ENCODE measurements around the gene APLN. TPM values are rescaled to one million over a fixed set of nuclear protein-coding genes. Genes with fewer than 3 reads are reported as not detected.

The APLN gene, protein sequence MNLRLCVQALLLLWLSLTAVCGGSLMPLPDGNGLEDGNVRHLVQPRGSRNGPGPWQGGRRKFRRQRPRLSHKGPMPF
- total RNA-seq, result not detected
- polyA plus RNA-seq, result not detected

- Histone ChIP-seq H3K27ac (ENCODE audit: insufficient read depth, low read length, poor library complexity, severe bottlenecking) (no peak within 1 kb of the TSS), H3K27me3 (ENCODE audit: control insufficient read depth, insufficient read depth, low read length) (no peaks in the 10 kb centered on the region), H3K9me3 (ENCODE audit: control insufficient read depth in 2 of 2, low read length in 2 of 2) (no peaks in the 10 kb centered on the region), H3K36me3 (ENCODE audit: control insufficient read depth, insufficient read depth, low read length) (no peaks in the 10 kb centered on the region), H3K4me3 (ENCODE audit: low read depth, low read length) (no peak within 1 kb of the TSS), H3K4me1 (ENCODE audit: control insufficient read depth, insufficient read depth, low read length, poor library complexity, severe bottlenecking) (peaks cover 9% of the 10 kb centered on the region)
- Mint-ChIP-seq H3K27ac (no peak within 1 kb of the TSS), H3K36me3 (no peaks in the 10 kb centered on the region), H3K27me3 (peaks cover 13% of the 10 kb centered on the region), H3K9me3 (no peaks in the 10 kb centered on the region), H3K4me1 (peaks cover 0 to 16% (median 4%) of the 10 kb centered on the region in 4 donors), H3K4me3 (peak within 1 kb of the TSS; percentile 62 to 89 (median 78))
- ATAC-seq (ENCODE audit: low read depth in 2 of 2) (peak; percentile 22 to 29), DNase-seq (peak in 1 of 3 donors; percentile 12)
Observed at GRCh38 chrX:129654652-129655546, at the start of gene APLN. TSS of gene APLN (minus strand) at chrX:129654956. CDS start at chrX:129654630, 326 bp downstream.

DNA sequence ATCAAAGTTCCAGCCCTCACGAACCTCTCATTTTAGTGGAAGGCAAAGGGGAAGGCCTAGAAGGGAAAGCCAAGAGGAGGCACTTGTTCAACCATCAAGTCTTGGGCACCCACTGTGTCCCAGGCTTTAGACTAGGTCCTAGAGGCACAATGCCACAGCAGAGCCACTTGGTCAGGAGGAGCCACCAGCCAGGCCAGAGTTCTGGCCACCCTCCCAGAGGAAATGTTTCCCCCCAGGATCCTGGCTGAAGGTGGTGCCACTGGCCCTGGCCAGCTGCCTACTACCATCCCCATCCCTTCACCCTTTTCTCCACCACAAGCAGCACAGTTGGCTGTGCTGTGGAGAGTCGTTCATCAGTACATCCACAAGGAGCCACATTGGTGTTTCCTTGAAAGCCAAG is 49.7 kb upstream of the APLN start:
- Histone ChIP-seq H3K4me1 (ENCODE audit: control insufficient read depth, insufficient read depth, low read length, poor library complexity, severe bottlenecking) (no peaks in the 10 kb centered on the region), H3K4me3 (ENCODE audit: low read depth, low read length) (no peak overlapping the region), H3K27ac (ENCODE audit: insufficient read depth, low read length, poor library complexity, severe bottlenecking) (no peak overlapping the region), H3K9me3 (ENCODE audit: control insufficient read depth in 2 of 2, low read length in 2 of 2) (peaks cover 0 to 2% of the 10 kb centered on the region in 2 experiments), H3K36me3 (ENCODE audit: control insufficient read depth, insufficient read depth, low read length) (no peaks in the 10 kb centered on the region), H3K27me3 (ENCODE audit: control insufficient read depth, insufficient read depth, low read length) (no peaks in the 10 kb centered on the region)
- Mint-ChIP-seq H3K27ac (no peak overlapping the region), H3K4me3 (no peak overlapping the region), H3K27me3 (no peaks in the 10 kb centered on the region), H3K4me1 (no peaks in the 10 kb centered on the region), H3K9me3 (peaks cover 0 to 1% (median 0%) of the 10 kb centered on the region in 7 donors), H3K36me3 (no peaks in the 10 kb centered on the region)
- DNase-seq (no peak), ATAC-seq (ENCODE audit: low read depth in 2 of 2) (no peak)

DNA sequence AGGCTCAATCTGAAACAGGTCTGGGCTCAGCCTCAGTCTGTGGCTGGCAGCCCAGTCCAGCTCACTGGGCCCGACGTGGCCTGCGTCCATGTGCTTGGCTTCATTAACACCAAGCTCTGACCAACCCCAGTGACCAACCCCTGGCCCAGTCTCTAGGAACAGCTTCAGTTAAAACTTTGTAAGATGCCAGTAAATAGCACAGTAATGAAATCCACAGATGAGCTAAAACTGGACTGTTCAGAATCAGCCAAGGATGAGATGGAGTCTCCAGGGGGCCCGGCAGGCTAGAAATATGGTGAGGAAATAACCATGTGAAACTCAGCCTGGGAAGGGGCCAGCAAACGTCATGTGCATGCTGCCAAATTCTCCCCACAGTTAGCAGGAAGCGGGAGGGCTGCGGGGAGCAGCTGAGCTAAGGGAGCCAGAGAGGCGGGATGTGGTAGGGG is 46.9 kb upstream of the APLN start:
- no peaks in the 10 kb centered on the region for H3K4me1 Mint-ChIP-seq
- Histone ChIP-seq H3K27ac (ENCODE audit: insufficient read depth, low read length, poor library complexity, severe bottlenecking) (no peak overlapping the region), H3K27me3 (ENCODE audit: control insufficient read depth, insufficient read depth, low read length) (no peaks in the 10 kb centered on the region), H3K4me1 (ENCODE audit: control insufficient read depth, insufficient read depth, low read length, poor library complexity, severe bottlenecking) (no peaks in the 10 kb centered on the region), H3K36me3 (ENCODE audit: control insufficient read depth, insufficient read depth, low read length) (no peaks in the 10 kb centered on the region), H3K9me3 (ENCODE audit: control insufficient read depth in 2 of 2, low read length in 2 of 2) (no peaks in the 10 kb centered on the region), H3K4me3 (ENCODE audit: low read depth, low read length) (no peak overlapping the region)
- DNase-seq (no peak), ATAC-seq (ENCODE audit: low read depth in 2 of 2) (no peak)
- no peak overlapping the region for H3K4me3 Mint-ChIP-seq
- H3K27ac Mint-ChIP-seq, result no peak overlapping the region
- no peaks in the 10 kb centered on the region for H3K36me3 Mint-ChIP-seq
- H3K9me3 Mint-ChIP-seq, result peaks cover 0 to 1% (median 0%) of the 10 kb centered on the region in 7 donors
- no peaks in the 10 kb centered on the region for H3K27me3 Mint-ChIP-seq

- no peaks in the 10 kb centered on the region for H3K4me1 ChIP-seq (ENCODE audit: control insufficient read depth, insufficient read depth, low read length, poor library complexity, severe bottlenecking)
- Mint-ChIP-seq H3K27me3 (no peaks in the 10 kb centered on the region), H3K4me1 (no peaks in the 10 kb centered on the region), H3K36me3 (no peaks in the 10 kb centered on the region), H3K27ac (no peak overlapping the region), H3K9me3 (peaks cover 0 to 1% (median 0%) of the 10 kb centered on the region in 7 donors), H3K4me3 (no peak overlapping the region)
- H3K27me3 ChIP-seq (ENCODE audit: control insufficient read depth, insufficient read depth, low read length), result no peaks in the 10 kb centered on the region
- no peak overlapping the region for H3K4me3 ChIP-seq (ENCODE audit: low read depth, low read length)
- H3K27ac ChIP-seq (ENCODE audit: insufficient read depth, low read length, poor library complexity, severe bottlenecking), result no peak overlapping the region
- H3K9me3 ChIP-seq (ENCODE audit: control insufficient read depth in 2 of 2, low read length in 2 of 2), result no peaks in the 10 kb centered on the region
- ATAC-seq (ENCODE audit: low read depth in 2 of 2) (no peak), DNase-seq (no peak)
- no peaks in the 10 kb centered on the region for H3K36me3 ChIP-seq (ENCODE audit: control insufficient read depth, insufficient read depth, low read length)
Observed at GRCh38 chrX:129700536-129700935, 45.8 kb upstream of the APLN start.

GRCh38 chrX:129698150-129698549 is 43.4 kb upstream of the APLN start:
- H3K4me1 ChIP-seq (ENCODE audit: control insufficient read depth, insufficient read depth, low read length, poor library complexity, severe bottlenecking), result no peaks in the 10 kb centered on the region
- H3K4me3 ChIP-seq (ENCODE audit: low read depth, low read length), result no peak overlapping the region
- H3K36me3 ChIP-seq (ENCODE audit: control insufficient read depth, insufficient read depth, low read length), result no peaks in the 10 kb centered on the region
- no peak for DNase-seq
- H3K27me3 ChIP-seq (ENCODE audit: control insufficient read depth, insufficient read depth, low read length), result no peaks in the 10 kb centered on the region
- H3K36me3 Mint-ChIP-seq, result no peaks in the 10 kb centered on the region
- H3K4me3 Mint-ChIP-seq, result no peak overlapping the region
- no peaks in the 10 kb centered on the region for H3K4me1 Mint-ChIP-seq
- ATAC-seq (ENCODE audit: low read depth in 2 of 2), result no peak
- H3K9me3 ChIP-seq (ENCODE audit: control insufficient read depth in 2 of 2, low read length in 2 of 2), result no peaks in the 10 kb centered on the region
- no peak overlapping the region for H3K27ac ChIP-seq (ENCODE audit: insufficient read depth, low read length, poor library complexity, severe bottlenecking)
- no peaks in the 10 kb centered on the region for H3K27me3 Mint-ChIP-seq
- peaks cover 0 to 1% (median 0%) of the 10 kb centered on the region in 7 donors for H3K9me3 Mint-ChIP-seq
- H3K27ac Mint-ChIP-seq, result no peak overlapping the region

GRCh38 chrX:129697204-129697829 is 42.6 kb upstream of the APLN start:
- Mint-ChIP-seq H3K36me3 (no peaks in the 10 kb centered on the region), H3K27me3 (no peaks in the 10 kb centered on the region), H3K27ac (no peak overlapping the region), H3K9me3 (peaks cover 0 to 1% (median 0%) of the 10 kb centered on the region in 7 donors), H3K4me1 (no peaks in the 10 kb centered on the region), H3K4me3 (no peak overlapping the region)
- ATAC-seq (ENCODE audit: low read depth in 2 of 2) (no peak), DNase-seq (no peak)
- Histone ChIP-seq H3K9me3 (ENCODE audit: control insufficient read depth in 2 of 2, low read length in 2 of 2) (no peaks in the 10 kb centered on the region), H3K27ac (ENCODE audit: insufficient read depth, low read length, poor library complexity, severe bottlenecking) (no peak overlapping the region), H3K27me3 (ENCODE audit: control insufficient read depth, insufficient read depth, low read length) (no peaks in the 10 kb centered on the region), H3K4me3 (ENCODE audit: low read depth, low read length) (no peak overlapping the region), H3K36me3 (ENCODE audit: control insufficient read depth, insufficient read depth, low read length) (no peaks in the 10 kb centered on the region), H3K4me1 (ENCODE audit: control insufficient read depth, insufficient read depth, low read length, poor library complexity, severe bottlenecking) (no peaks in the 10 kb centered on the region)

DNA sequence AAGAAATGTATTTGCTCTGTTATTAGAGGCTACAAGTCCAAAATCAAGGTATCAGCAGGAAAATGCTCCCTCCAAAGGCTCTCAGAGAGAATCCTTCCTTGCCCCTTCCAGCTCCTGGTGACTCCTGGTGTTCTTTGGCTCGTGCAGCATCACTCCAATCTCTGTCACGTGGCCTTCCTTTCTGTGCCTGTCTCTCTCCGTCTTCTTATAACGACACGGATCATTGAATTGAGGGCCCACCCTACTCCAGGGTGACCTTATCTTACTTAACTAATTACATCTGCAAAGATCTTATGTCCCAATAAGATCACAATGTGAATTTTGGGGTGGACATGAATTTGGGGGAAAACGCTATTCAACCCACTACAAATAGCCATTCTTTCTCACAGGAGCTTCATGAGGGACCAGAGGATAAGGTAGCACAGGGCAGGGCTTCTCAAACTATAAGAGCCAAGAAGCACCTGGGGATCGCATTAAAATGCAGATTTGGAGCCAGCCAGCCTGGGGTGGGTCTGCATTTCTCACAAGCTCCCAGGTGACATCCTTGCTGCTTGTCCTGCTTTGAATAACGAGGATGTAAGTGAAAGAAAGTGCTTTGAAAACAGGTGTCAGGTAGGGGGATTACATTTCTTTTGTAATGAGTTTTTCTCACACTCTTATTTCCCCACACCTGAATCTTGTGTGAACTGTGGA is 41.9 kb upstream of the APLN start:
- no peak for DNase-seq
- no peaks in the 10 kb centered on the region for H3K9me3 ChIP-seq (ENCODE audit: control insufficient read depth in 2 of 2, low read length in 2 of 2)
- ATAC-seq (ENCODE audit: low read depth in 2 of 2), result no peak
- Mint-ChIP-seq H3K27me3 (no peaks in the 10 kb centered on the region), H3K36me3 (no peaks in the 10 kb centered on the region), H3K27ac (no peak overlapping the region), H3K4me1 (no peaks in the 10 kb centered on the region), H3K4me3 (no peak overlapping the region), H3K9me3 (peaks cover 0 to 1% (median 0%) of the 10 kb centered on the region in 7 donors)
- H3K4me3 ChIP-seq (ENCODE audit: low read depth, low read length), result no peak overlapping the region
- no peaks in the 10 kb centered on the region for H3K27me3 ChIP-seq (ENCODE audit: control insufficient read depth, insufficient read depth, low read length)
- no peaks in the 10 kb centered on the region for H3K36me3 ChIP-seq (ENCODE audit: control insufficient read depth, insufficient read depth, low read length)
- H3K4me1 ChIP-seq (ENCODE audit: control insufficient read depth, insufficient read depth, low read length, poor library complexity, severe bottlenecking), result no peaks in the 10 kb centered on the region
- no peak overlapping the region for H3K27ac ChIP-seq (ENCODE audit: insufficient read depth, low read length, poor library complexity, severe bottlenecking)

Measured in CD4-positive, CD25-positive, alpha-beta regulatory T cell (primary cell).